GM23338 (cell line): ENCODE data around the gene CNTRL. TPM values are rescaled to one million over a fixed set of nuclear protein-coding genes. Genes with fewer than 3 reads are reported as not detected.
A peak's percentile ranks its signal among the peaks of the same experiment; 100 is the strongest.
"Not testable (repeated sequence)": the region's sequence is repeated elsewhere in the genome, so short reads cannot be mapped to it uniquely, and the experiment has no call there.

Experiments used
- ATAC-seq: fragments of 200-7000 bp; cut with Tn5 transposase; 3 replicates; pipeline ENCODE4 v1.9.1; 2020
- DNase-seq: peaks from one replicate; pipeline ENCODE4 v3.0.0-alpha.2; 2015; ENCODE audit warnings: low spot score
- H2AFZ ChIP-seq: fragments of 200-600 bp; sonication (generic); 2 replicates; pipeline ENCODE4 v1.8.0; 2016; ENCODE audit warnings: antibody characterized with exemption, mild to moderate bottlenecking, moderate library complexity
- H3F3A ChIP-seq: fragments of 200-600 bp; sonication (generic); replicated peaks from 2 replicates; pipeline ENCODE4 v1.8.0; 2017; ENCODE audit warnings: antibody characterized with exemption, mixed run types, low read depth
- H3K27ac ChIP-seq: fragments of 200-600 bp; sonication (generic); 2 replicates; pipeline ENCODE4 v1.6.1; 2016; ENCODE audit warnings: low read depth
- H3K27me3 ChIP-seq: fragments of 200-600 bp; sonication (generic); 2 replicates; pipeline ENCODE4 v1.8.0; 2016; ENCODE audit warnings: mild to moderate bottlenecking, mixed run types, moderate library complexity; ENCODE audit not compliant: insufficient read depth
- H3K36me3 ChIP-seq: fragments of 200-600 bp; sonication (generic); 2 replicates; pipeline ENCODE4 v1.8.0; 2016; ENCODE audit warnings: mild to moderate bottlenecking; ENCODE audit not compliant: insufficient read depth
- H3K4me1 ChIP-seq: fragments of 200-600 bp; sonication (generic); 2 replicates; pipeline ENCODE4 v1.8.0; 2016; ENCODE audit warnings: mild to moderate bottlenecking, moderate library complexity; ENCODE audit not compliant: insufficient read depth
- H3K4me2 ChIP-seq: fragments of 200-600 bp; sonication (generic); 2 replicates; pipeline ENCODE4 v1.7.1; 2017; ENCODE audit warnings: mixed run types
- H3K4me3 ChIP-seq: fragments of 200-600 bp; sonication (generic); 2 replicates; pipeline ENCODE4 v1.6.1; 2016; ENCODE audit warnings: mixed run types
- H3K79me2 ChIP-seq: fragments of 200-600 bp; sonication (generic); replicated peaks from 2 replicates; pipeline ENCODE4 v1.8.0; 2017; ENCODE audit warnings: mild to moderate bottlenecking; ENCODE audit not compliant: insufficient read depth
- H3K9me2 ChIP-seq: fragments of 200-600 bp; sonication (generic); 2 replicates; pipeline ENCODE4 v1.8.0; 2017; ENCODE audit not compliant: insufficient read depth
- H4K20me1 ChIP-seq: fragments of 200-600 bp; sonication (generic); replicated peaks from 2 replicates; pipeline ENCODE4 v1.8.0; 2017; ENCODE audit warnings: mild to moderate bottlenecking; ENCODE audit not compliant: insufficient read depth
- H3K27ac Mint-ChIP-seq: 2 replicates; pipeline ENCODE4 v1.8.0; 2020; ENCODE audit warnings: inconsistent platforms, mild to moderate bottlenecking, moderate library complexity, mixed read lengths
- H3K27me3 Mint-ChIP-seq: 3 replicates; pipeline ENCODE4 v1.8.0; 2022; ENCODE audit warnings: low read depth, mild to moderate bottlenecking, moderate library complexity, mixed read lengths, inconsistent platforms; ENCODE audit not compliant: insufficient read depth, poor library complexity
- H3K36me3 Mint-ChIP-seq: 3 replicates; pipeline ENCODE4 v1.8.0; 2021; ENCODE audit warnings: low read depth, mild to moderate bottlenecking, inconsistent platforms, moderate library complexity, mixed read lengths
- H3K4me1 Mint-ChIP-seq: 3 replicates; pipeline ENCODE4 v1.8.0; 2020; ENCODE audit warnings: mild to moderate bottlenecking, inconsistent platforms, mixed read lengths
- H3K4me3 Mint-ChIP-seq: 3 replicates; pipeline ENCODE4 v1.8.0; 2021; ENCODE audit warnings: moderate library complexity, mild to moderate bottlenecking, inconsistent platforms, mixed read lengths
- H3K9me3 Mint-ChIP-seq: 3 replicates; pipeline ENCODE4 v1.8.0; 2020; ENCODE audit warnings: moderate library complexity, mild to moderate bottlenecking, inconsistent platforms, mixed read lengths
- CREB1 ChIP-seq: fragments of 250-450 bp; sonication (Bioruptor Pico); IDR thresholded peaks from 2 replicates; pipeline ENCODE4 v1.5.0; 2020; ENCODE audit warnings: low read depth, mild to moderate bottlenecking, moderate library complexity
- CTCF ChIP-seq, 2 experiments: fragments of 200-600 bp in 1 of 2; sonication (generic) in 1 of 2; conservative IDR thresholded peaks; 2 replicates each; pipeline versions ENCODE4 v1.5.1 to v1.6.1; 2016 to 2017; ENCODE audit warnings: antibody characterized with exemption in 2 of 2, low read depth in 2 of 2, mild to moderate bottlenecking in 2 of 2, moderate library complexity in 1 of 2
- EZH2 ChIP-seq: fragments of 200-600 bp; sonication (generic); IDR thresholded peaks from one replicate; pipeline ENCODE4 v1.8.0; 2017; ENCODE audit warnings: antibody characterized with exemption, mild to moderate bottlenecking, low read depth; ENCODE audit not compliant: unreplicated experiment
- EZH2phosphoT487 ChIP-seq: fragments of 200-600 bp; sonication (generic); IDR thresholded peaks from one replicate; pipeline ENCODE4 v1.8.1; 2018; ENCODE audit warnings: antibody characterized with exemption; ENCODE audit not compliant: unreplicated experiment
- JUNB ChIP-seq: IDR thresholded peaks from one replicate; pipeline ENCODE4 v1.6.1; 2016; ENCODE audit warnings: antibody characterized with exemption; ENCODE audit not compliant: unreplicated experiment
- NANOG ChIP-seq: IDR thresholded peaks from 2 replicates; pipeline ENCODE4 v1.6.1; 2016; ENCODE audit warnings: antibody characterized with exemption, borderline replicate concordance
- POLR2AphosphoS5 ChIP-seq: IDR thresholded peaks from 2 replicates; pipeline ENCODE4 v1.6.1; 2016; ENCODE audit warnings: antibody characterized with exemption, low read depth
- REST ChIP-seq: IDR thresholded peaks from one replicate; pipeline ENCODE4 v1.6.1; 2018; ENCODE audit warnings: antibody characterized with exemption; ENCODE audit not compliant: unreplicated experiment
- STAT1 ChIP-seq: IDR thresholded peaks from one replicate; pipeline ENCODE4 v1.6.1; 2016; ENCODE audit warnings: antibody characterized with exemption; ENCODE audit not compliant: unreplicated experiment
- ZNF114 ChIP-seq: fragments of 250-450 bp; sonication (Bioruptor Pico); IDR thresholded peaks from 2 replicates; pipeline ENCODE4 v1.5.0; 2020; ENCODE audit warnings: mild to moderate bottlenecking, moderate library complexity
- polyA plus RNA-seq: library from polyadenylated mRNA; unstranded; fragments of >200 nt; fragmentation: Nextera tagmentation; extraction: Ambion mirVana; gene quantifications from 2 replicates; pipeline ENCODE4 v1.2.1, GENCODE V29; 2016
- total RNA-seq: library from RNA; depleted of rRNA; stranded (reverse); fragments of >200 nt; shearing (Covaris generic); gene quantifications from 2 replicates; pipeline ENCODE4 v1.2.3, GENCODE V29; 2014

The CNTRL gene
- total and polyA plus RNA-seq, 2 experiments from 2014 or later, result 9.2 to 11.7 TPM

GRCh38 chr9:121125590-121125989 lies 50.8 kb downstream of the CNTRL start:
- Histone ChIP-seq H3K79me2 (no peaks in the 10 kb centered on the region), H3K4me2 (no peak overlapping the region), H3K9me2 (no peaks in the 10 kb centered on the region), H4K20me1 (no peaks in the 10 kb centered on the region), H3K27me3 (no peaks in the 10 kb centered on the region), H3K4me3 (no peak overlapping the region), H3K4me1 (no peaks in the 10 kb centered on the region), H3F3A (no peaks in the 10 kb centered on the region), H3K27ac (no peak overlapping the region), H3K36me3 (no peaks in the 10 kb centered on the region), H2AFZ (no peak overlapping the region)
- H3K27me3 Mint-ChIP-seq, result peaks cover 3% of the 10 kb centered on the region
- H3K36me3 Mint-ChIP-seq, result peaks cover 29% of the 10 kb centered on the region; the same call in 2 of the 3 replicates
- ATAC-seq (no peak), DNase-seq (no peak)
- no peak overlapping the region for H3K27ac Mint-ChIP-seq
- no peak overlapping the region for H3K4me3 Mint-ChIP-seq
- H3K9me3 Mint-ChIP-seq, result peaks cover 6% of the 10 kb centered on the region; the same call in 1 of the 3 replicates
- no peak for TF ChIP-seq REST
- no peak for TF ChIP-seq POLR2AphosphoS5
- H3K4me1 Mint-ChIP-seq, result peaks cover 13% of the 10 kb centered on the region; the same call in 2 of the 3 replicates

GRCh38 chr9:121129384-121129783 lies 54.6 kb downstream of the CNTRL start:
- H3K4me1 ChIP-seq, DNase-seq, H3K27me3 Mint-ChIP-seq, H3K9me3 Mint-ChIP-seq, ATAC-seq, H3K79me2 ChIP-seq, H3F3A ChIP-seq, H4K20me1 ChIP-seq, H3K36me3 ChIP-seq, H2AFZ ChIP-seq, H3K4me2 ChIP-seq, H3K4me3 Mint-ChIP-seq, H3K4me3 ChIP-seq, H3K27ac ChIP-seq, H3K4me1 Mint-ChIP-seq, H3K27ac Mint-ChIP-seq, H3K9me2 ChIP-seq, H3K27me3 ChIP-seq: not testable (repeated sequence)
- H3K36me3 Mint-ChIP-seq, result peaks cover 38% of the 10 kb centered on the region; the same call in 2 of the 3 replicates

- Mint-ChIP-seq H3K9me3 (peaks cover 6% of the 10 kb centered on the region; the same call in 1 of the 3 replicates), H3K4me3 (no peak overlapping the region; the same call in 2 of the 3 replicates), H3K4me1 (peaks cover 22% of the 10 kb centered on the region), H3K36me3 (peaks cover 25% of the 10 kb centered on the region; the same call in 2 of the 3 replicates), H3K27me3 (no peaks in the 10 kb centered on the region), H3K27ac (peak overlapping the region; percentile 27; the same call in 1 of the 2 replicates)
- Histone ChIP-seq H3K27ac (no peak overlapping the region), H3F3A (no peaks in the 10 kb centered on the region), H3K4me1 (peaks cover 12% of the 10 kb centered on the region), H3K9me2 (no peaks in the 10 kb centered on the region), H3K27me3 (no peaks in the 10 kb centered on the region), H3K4me3 (0 out of 2 replicates have a peak overlapping the region, but pooled peaks have one; percentile 14), H3K79me2 (no peaks in the 10 kb centered on the region), H3K4me2 (peak overlapping the region; percentile 64), H3K36me3 (no peaks in the 10 kb centered on the region; the same call in 1 of the 2 replicates), H2AFZ (no peak overlapping the region), H4K20me1 (no peaks in the 10 kb centered on the region)
- ATAC-seq, result peak; percentile 87
- DNase-seq, result peak; percentile 66
- no peak for TF ChIP-seq POLR2AphosphoS5
- no peak for TF ChIP-seq EZH2phosphoT487
- TF ChIP-seq CTCF (conservative IDR thresholded peaks at IDR 0.05; ENCODE audit: low read depth in 2 of 2), result no peak
- TF ChIP-seq STAT1, result no peak
- no peak for TF ChIP-seq NANOG
- no peak for TF ChIP-seq ZNF114 (CRISPR knock-in tag)
- TF ChIP-seq CREB1 (CRISPR knock-in tag), result no peak
- TF ChIP-seq JUNB, result no peak
- no peak for TF ChIP-seq EZH2
Observed at GRCh38 chr9:121133104-121133816, 58.5 kb downstream of the CNTRL start.
